K562 (cell line): ENCODE data around the gene SLC16A4. TPM values are rescaled to one million over a fixed set of nuclear protein-coding genes. Genes with fewer than 3 reads are reported as not detected.

Experiments used
- CBX5 ChIP-seq: IDR thresholded peaks from 2 replicates; pipeline ENCODE4 v1.6.1; 2014; ENCODE audit warnings: low read depth, borderline replicate concordance
- HSF4 ChIP-seq: fragments of 250-450 bp; sonication (Bioruptor Pico); IDR thresholded peaks from 2 replicates; pipeline ENCODE4 v2.1.2; 2022; ENCODE audit warnings: mild to moderate bottlenecking, moderate library complexity, borderline replicate concordance
- NFE2L1 ChIP-seq: fragments of 450-650 bp; IDR thresholded peaks from 2 replicates; pipeline ENCODE4 v1.6.1; 2016; ENCODE audit warnings: missing genetic modification characterization, low read depth, mild to moderate bottlenecking, missing compliant biosample characterization, moderate library complexity, borderline replicate concordance
- NFYB ChIP-seq: IDR thresholded peaks from 2 replicates; pipeline ENCODE4 v1.6.1; 2011; ENCODE audit warnings: mild to moderate bottlenecking, moderate library complexity; ENCODE audit not compliant: insufficient read length; ENCODE audit errors: extremely low read depth
- POLR2H ChIP-seq: IDR thresholded peaks from 2 replicates; pipeline ENCODE4 v1.6.1; 2016; ENCODE audit warnings: missing genetic modification characterization, low read depth, mild to moderate bottlenecking, control low read depth, missing compliant biosample characterization, moderate library complexity
- SMAD2 ChIP-seq: fragments of 150-350 bp; IDR thresholded peaks from 2 replicates; pipeline ENCODE4 v1.6.1; 2014; ENCODE audit warnings: low read depth, mild to moderate bottlenecking, low read length
- SRSF7 ChIP-seq: fragments of 200-400 bp; formaldehyde crosslinking; optimal IDR thresholded peaks from 2 replicates; pipeline ENCODE3; 2017; ENCODE audit warnings: mild to moderate bottlenecking, low read depth, low read length
- TAF7 ChIP-seq: fragments of 450-650 bp; IDR thresholded peaks from 2 replicates; pipeline ENCODE4 v1.6.1; 2016; ENCODE audit warnings: missing genetic modification characterization, missing compliant biosample characterization
- ZNF121 ChIP-seq: sonication (generic); formaldehyde crosslinking; conservative IDR thresholded peaks from 2 replicates; pipeline ENCODE4 v1.8.0; 2022; ENCODE audit warnings: missing genetic modification reagents
- ZNF830 ChIP-seq: fragments of 250-450 bp; sonication (Bioruptor Pico); IDR thresholded peaks from 2 replicates; pipeline ENCODE4 v1.5.0; 2021; ENCODE audit warnings: mild to moderate bottlenecking
- polyA plus RNA-seq, 8 experiments: library from polyadenylated mRNA; depleted of rRNA in 4 of 8; stranded (reverse) in 5 of 8; unstranded in 3 of 8; fragments of >200 nt; fragmentation: Nextera tagmentation in 2 of 8; fragmentation: Illumina TruSeq in 1 of 8; extraction: Ambion mirVana in 2 of 8; extraction: Trizol in 1 of 8; gene quantifications; 2 replicates each; pipeline versions ENCODE4 v1.2.1 to v1.2.3, GENCODE V29; 2011 to 2014; ENCODE audit warnings: inconsistent platforms in 1 of 8, missing spikeins in 1 of 8
- total RNA-seq, 7 experiments: library from RNA; depleted of rRNA in 6 of 7; stranded (reverse); fragments of >200 nt in 6 of 7; fragmentation: Illumina TruSeq in 2 of 7; extraction: Trizol in 2 of 7; gene quantifications; 2 replicates each; pipeline versions ENCODE4 v1.2.1 to v1.2.3, GENCODE V29; 2011 to 2021; ENCODE audit warnings: low replicate concordance in 1 of 7
- TF ChIP-seq, protein P1 (sequence below): sonication (generic); formaldehyde crosslinking; IDR thresholded peaks from 2 replicates; pipeline ENCODE4 v1.9.0; 2022; ENCODE audit warnings: mild to moderate bottlenecking, missing genetic modification reagents
- TF ChIP-seq, protein P2 (sequence below), 2 experiments: fragments of 150-350 bp in 1 of 2; IDR thresholded peaks; 2 replicates each; pipeline ENCODE4 v1.6.1; 2012 to 2016; ENCODE audit warnings: low read depth in 2 of 2, low read length in 2 of 2, mild to moderate bottlenecking in 1 of 2, moderate library complexity in 1 of 2
- TF ChIP-seq, protein P3 (sequence below): fragments of 250-450 bp; sonication (Bioruptor Pico); IDR thresholded peaks from 2 replicates; pipeline ENCODE4 v1.4.0; 2020

SLC16A4 gene
- total and polyA plus RNA-seq, 9 of the 15 experiments (the other 6 are each of a cell fraction or from before 2014, with no cell fraction given) = 0.04 to 0.31 (median 0.18) TPM; not detected in 1

GRCh38 chr1:110407260-110408210 lies 16.7 kb upstream of the SLC16A4 start, which contains the start of gene LAMTOR5 (continued):
- no peak for TF ChIP-seq ZNF121 (CRISPR knock-in tag)
- TF ChIP-seq NFE2L1 = no peak
- TF ChIP-seq, protein P1, sequence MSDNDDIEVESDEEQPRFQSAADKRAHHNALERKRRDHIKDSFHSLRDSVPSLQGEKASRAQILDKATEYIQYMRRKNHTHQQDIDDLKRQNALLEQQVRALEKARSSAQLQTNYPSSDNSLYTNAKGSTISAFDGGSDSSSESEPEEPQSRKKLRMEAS (CRISPR knock-in tag) = peak; percentile 95
- no peak for TF ChIP-seq HSF4 (CRISPR knock-in tag)
- no peak for TF ChIP-seq NFYB
- TF ChIP-seq, protein P2, sequence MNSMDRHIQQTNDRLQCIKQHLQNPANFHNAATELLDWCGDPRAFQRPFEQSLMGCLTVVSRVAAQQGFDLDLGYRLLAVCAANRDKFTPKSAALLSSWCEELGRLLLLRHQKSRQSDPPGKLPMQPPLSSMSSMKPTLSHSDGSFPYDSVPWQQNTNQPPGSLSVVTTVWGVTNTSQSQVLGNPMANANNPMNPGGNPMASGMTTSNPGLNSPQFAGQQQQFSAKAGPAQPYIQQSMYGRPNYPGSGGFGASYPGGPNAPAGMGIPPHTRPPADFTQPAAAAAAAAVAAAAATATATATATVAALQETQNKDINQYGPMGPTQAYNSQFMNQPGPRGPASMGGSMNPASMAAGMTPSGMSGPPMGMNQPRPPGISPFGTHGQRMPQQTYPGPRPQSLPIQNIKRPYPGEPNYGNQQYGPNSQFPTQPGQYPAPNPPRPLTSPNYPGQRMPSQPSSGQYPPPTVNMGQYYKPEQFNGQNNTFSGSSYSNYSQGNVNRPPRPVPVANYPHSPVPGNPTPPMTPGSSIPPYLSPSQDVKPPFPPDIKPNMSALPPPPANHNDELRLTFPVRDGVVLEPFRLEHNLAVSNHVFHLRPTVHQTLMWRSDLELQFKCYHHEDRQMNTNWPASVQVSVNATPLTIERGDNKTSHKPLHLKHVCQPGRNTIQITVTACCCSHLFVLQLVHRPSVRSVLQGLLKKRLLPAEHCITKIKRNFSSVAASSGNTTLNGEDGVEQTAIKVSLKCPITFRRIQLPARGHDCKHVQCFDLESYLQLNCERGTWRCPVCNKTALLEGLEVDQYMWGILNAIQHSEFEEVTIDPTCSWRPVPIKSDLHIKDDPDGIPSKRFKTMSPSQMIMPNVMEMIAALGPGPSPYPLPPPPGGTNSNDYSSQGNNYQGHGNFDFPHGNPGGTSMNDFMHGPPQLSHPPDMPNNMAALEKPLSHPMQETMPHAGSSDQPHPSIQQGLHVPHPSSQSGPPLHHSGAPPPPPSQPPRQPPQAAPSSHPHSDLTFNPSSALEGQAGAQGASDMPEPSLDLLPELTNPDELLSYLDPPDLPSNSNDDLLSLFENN (IDR thresholded peaks at IDR 0.05; ENCODE audit: low read depth in 2 of 2, low read length in 2 of 2) = peak in 1 of 2 experiments; percentile 78; a peak in 2 of 4 replicates
- TF ChIP-seq, protein P3, sequence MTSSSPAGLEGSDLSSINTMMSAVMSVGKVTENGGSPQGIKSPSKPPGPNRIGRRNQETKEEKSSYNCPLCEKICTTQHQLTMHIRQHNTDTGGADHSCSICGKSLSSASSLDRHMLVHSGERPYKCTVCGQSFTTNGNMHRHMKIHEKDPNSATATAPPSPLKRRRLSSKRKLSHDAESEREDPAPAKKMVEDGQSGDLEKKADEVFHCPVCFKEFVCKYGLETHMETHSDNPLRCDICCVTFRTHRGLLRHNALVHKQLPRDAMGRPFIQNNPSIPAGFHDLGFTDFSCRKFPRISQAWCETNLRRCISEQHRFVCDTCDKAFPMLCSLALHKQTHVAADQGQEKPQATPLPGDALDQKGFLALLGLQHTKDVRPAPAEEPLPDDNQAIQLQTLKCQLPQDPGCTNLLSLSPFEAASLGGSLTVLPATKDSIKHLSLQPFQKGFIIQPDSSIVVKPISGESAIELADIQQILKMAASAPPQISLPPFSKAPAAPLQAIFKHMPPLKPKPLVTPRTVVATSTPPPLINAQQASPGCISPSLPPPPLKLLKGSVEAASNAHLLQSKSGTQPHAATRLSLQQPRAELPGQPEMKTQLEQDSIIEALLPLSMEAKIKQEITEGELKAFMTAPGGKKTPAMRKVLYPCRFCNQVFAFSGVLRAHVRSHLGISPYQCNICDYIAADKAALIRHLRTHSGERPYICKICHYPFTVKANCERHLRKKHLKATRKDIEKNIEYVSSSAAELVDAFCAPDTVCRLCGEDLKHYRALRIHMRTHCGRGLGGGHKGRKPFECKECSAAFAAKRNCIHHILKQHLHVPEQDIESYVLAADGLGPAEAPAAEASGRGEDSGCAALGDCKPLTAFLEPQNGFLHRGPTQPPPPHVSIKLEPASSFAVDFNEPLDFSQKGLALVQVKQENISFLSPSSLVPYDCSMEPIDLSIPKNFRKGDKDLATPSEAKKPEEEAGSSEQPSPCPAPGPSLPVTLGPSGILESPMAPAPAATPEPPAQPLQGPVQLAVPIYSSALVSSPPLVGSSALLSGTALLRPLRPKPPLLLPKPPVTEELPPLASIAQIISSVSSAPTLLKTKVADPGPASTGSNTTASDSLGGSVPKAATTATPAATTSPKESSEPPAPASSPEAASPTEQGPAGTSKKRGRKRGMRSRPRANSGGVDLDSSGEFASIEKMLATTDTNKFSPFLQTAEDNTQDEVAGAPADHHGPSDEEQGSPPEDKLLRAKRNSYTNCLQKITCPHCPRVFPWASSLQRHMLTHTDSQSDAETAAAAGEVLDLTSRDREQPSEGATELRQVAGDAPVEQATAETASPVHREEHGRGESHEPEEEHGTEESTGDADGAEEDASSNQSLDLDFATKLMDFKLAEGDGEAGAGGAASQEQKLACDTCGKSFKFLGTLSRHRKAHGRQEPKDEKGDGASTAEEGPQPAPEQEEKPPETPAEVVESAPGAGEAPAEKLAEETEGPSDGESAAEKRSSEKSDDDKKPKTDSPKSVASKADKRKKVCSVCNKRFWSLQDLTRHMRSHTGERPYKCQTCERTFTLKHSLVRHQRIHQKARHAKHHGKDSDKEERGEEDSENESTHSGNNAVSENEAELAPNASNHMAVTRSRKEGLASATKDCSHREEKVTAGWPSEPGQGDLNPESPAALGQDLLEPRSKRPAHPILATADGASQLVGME = peak; percentile 85; the same call in 1 of the 2 replicates
- no peak for TF ChIP-seq SMAD2
- no peak for TF ChIP-seq SRSF7
- peak; percentile 89 for TF ChIP-seq TAF7 (tag)
- peak; percentile 94 for TF ChIP-seq POLR2H (tag)
- TF ChIP-seq ZNF830 (CRISPR knock-in tag) = peak; percentile 57; the same call in 1 of the 2 replicates
- TF ChIP-seq CBX5 = peak; percentile 76; the same call in 1 of the 2 replicates
